GM19099 (cell line): Measurements from ENCODE around the gene SOAT2.

Source experiments
- POLR2A ChIP-seq: IDR thresholded peaks from 3 replicates; pipeline ENCODE4 v1.6.1; 2011; ENCODE audit warnings: low read depth; ENCODE audit not compliant: insufficient read length; ENCODE audit errors: extremely low read depth

SOAT2 gene

GRCh38 chr12:53133722-53134121, 30.4 kb downstream of the SOAT2 start:
- TF ChIP-seq POLR2A: no peak

GRCh38 chr12:53143355-53143754, 40.1 kb downstream of the SOAT2 start:
- TF ChIP-seq POLR2A: no peak

- TF ChIP-seq POLR2A: no peak
Observed at GRCh38 chr12:53145383-53146260, 42.3 kb downstream of the SOAT2 start.

GRCh38 chr12:53147181-53147580, 43.9 kb downstream of the SOAT2 start:
- TF ChIP-seq POLR2A: no peak

- no peak for TF ChIP-seq POLR2A
Observed at GRCh38 chr12:53147653-53148052, 44.4 kb downstream of the SOAT2 start.

- no peak for TF ChIP-seq POLR2A
Observed at GRCh38 chr12:53151039-53151438, 47.8 kb downstream of the SOAT2 start.

- no peak for TF ChIP-seq POLR2A
Observed at GRCh38 chr12:53152390-53152789, 49.1 kb downstream of the SOAT2 start.

- no peak for TF ChIP-seq POLR2A
Observed at GRCh38 chr12:53159195-53159839, 56.0 kb downstream of the SOAT2 start.

- TF ChIP-seq POLR2A: no peak
Observed at GRCh38 chr12:53160000-53160399, 56.7 kb downstream of the SOAT2 start.

GRCh38 chr12:53160673-53161072, 57.4 kb downstream of the SOAT2 start:
- no peak for TF ChIP-seq POLR2A

GRCh38 chr12:53161119-53161911, 58.0 kb downstream of the SOAT2 start:
- no peak for TF ChIP-seq POLR2A

- TF ChIP-seq POLR2A: no peak
Observed at GRCh38 chr12:53166837-53167236, 63.6 kb downstream of the SOAT2 start.

- no peak for TF ChIP-seq POLR2A
Observed at GRCh38 chr12:53169644-53170043, 66.4 kb downstream of the SOAT2 start.

GRCh38 chr12:53170215-53170614, 66.9 kb downstream of the SOAT2 start:
- no peak for TF ChIP-seq POLR2A
